GM18861 (cell line): ENCODE measurements around the gene MICAL3.
"Not testable (repeated sequence)": the region's sequence is repeated elsewhere in the genome, so short reads cannot be mapped to it uniquely, and the experiment has no call there.

Experiments used
- ATAC-seq: cut with Tn5 transposase; IDR thresholded peaks from one replicate; pipeline ENCODE4 v1.9.1; 2021; ENCODE audit not compliant: unreplicated experiment

Gene MICAL3

GRCh38 chr22:18001040-18001893 lies 23.1 kb downstream of the MICAL3 start:
- ATAC-seq = no peak

- no peak for ATAC-seq
Measured at GRCh38 chr22:18000441-18001039, 23.8 kb downstream of the MICAL3 start.

GRCh38 chr22:17999851-18000250 lies 24.5 kb downstream of the MICAL3 start:
- no peak for ATAC-seq

GRCh38 chr22:17998913-17999312 lies 25.4 kb downstream of the MICAL3 start:
- ATAC-seq = no peak

GRCh38 chr22:17997456-17997855 lies 26.9 kb downstream of the MICAL3 start:
- no peak for ATAC-seq

GRCh38 chr22:17995256-17995655 lies 29.1 kb downstream of the MICAL3 start:
- ATAC-seq = not testable (repeated sequence)

GRCh38 chr22:17994424-17995108 lies 29.8 kb downstream of the MICAL3 start:
- ATAC-seq = no peak

- ATAC-seq = not testable (repeated sequence)
Measured at GRCh38 chr22:17992976-17993375, 31.4 kb downstream of the MICAL3 start.

GRCh38 chr22:17991992-17992391 lies 32.4 kb downstream of the MICAL3 start:
- ATAC-seq = not testable (repeated sequence)

- no peak for ATAC-seq
Measured at GRCh38 chr22:17990942-17991341, 33.4 kb downstream of the MICAL3 start.

- ATAC-seq = no peak
Measured at GRCh38 chr22:17990147-17990546, 34.2 kb downstream of the MICAL3 start.

- ATAC-seq = no peak
Measured at GRCh38 chr22:17988800-17989513, 35.4 kb downstream of the MICAL3 start.

GRCh38 chr22:17985606-17986005 lies 38.8 kb downstream of the MICAL3 start:
- no peak for ATAC-seq

GRCh38 chr22:17985071-17985470 lies 39.3 kb downstream of the MICAL3 start:
- not testable (repeated sequence) for ATAC-seq

GRCh38 chr22:17984114-17984513 lies 40.2 kb downstream of the MICAL3 start:
- no peak for ATAC-seq

- no peak for ATAC-seq
Measured at GRCh38 chr22:17982572-17983141, 41.7 kb downstream of the MICAL3 start.

- ATAC-seq = no peak
Measured at GRCh38 chr22:17981497-17981896, 42.9 kb downstream of the MICAL3 start.

GRCh38 chr22:17980638-17981051 lies 43.7 kb downstream of the MICAL3 start:
- no peak for ATAC-seq

- no peak for ATAC-seq
Measured at GRCh38 chr22:17980015-17980590, 44.3 kb downstream of the MICAL3 start.

GRCh38 chr22:17978027-17978426 lies 46.3 kb downstream of the MICAL3 start:
- no peak for ATAC-seq
